SKM-1 treated with dmso at 0.1 percent for 144 hours (cell line): ENCODE results near the gene STAMBP.
"Not testable (repeated sequence)": the region's sequence is repeated elsewhere in the genome, so short reads cannot be mapped to it uniquely, and the experiment has no call there.

ENCODE experiments used
- DNase-seq: peaks from one replicate; lab custom pipeline; 2025; ENCODE audit not compliant: unreplicated experiment; lab: John Stamatoyannopoulos, UW

Gene STAMBP

GRCh38 chr2:73885406-73885805, 56.6 kb downstream of the STAMBP start:
- DNase-seq = no peak

GRCh38 chr2:73886357-73886756, 57.6 kb downstream of the STAMBP start:
- no peak for DNase-seq

GRCh38 chr2:73887596-73888353, 59.0 kb downstream of the STAMBP start:
- DNase-seq = not testable (repeated sequence)

- no peak for DNase-seq
Observed at GRCh38 chr2:73888388-73888787, 59.6 kb downstream of the STAMBP start.

GRCh38 chr2:73889206-73889605, 60.4 kb downstream of the STAMBP start:
- no peak for DNase-seq

GRCh38 chr2:73890301-73891092, 61.7 kb downstream of the STAMBP start:
- DNase-seq = no peak

- no peak for DNase-seq
Observed at GRCh38 chr2:73891276-73891901, 62.6 kb downstream of the STAMBP start.

GRCh38 chr2:73892631-73893329, 64.0 kb downstream of the STAMBP start, which contains the start of gene ACTG2:
TSS of gene ACTG2 (plus strand) at chr2:73893008. CDS start at chr2:73901312, 8,304 bp downstream.
- DNase-seq = no peak

GRCh38 chr2:73893764-73894474, 65.2 kb downstream of the STAMBP start:
- no peak for DNase-seq

- DNase-seq = no peak
Observed at GRCh38 chr2:73894475-73894850, 65.7 kb downstream of the STAMBP start.

- DNase-seq = no peak
Observed at GRCh38 chr2:73894877-73895276, 66.1 kb downstream of the STAMBP start.

- no peak for DNase-seq
Observed at GRCh38 chr2:73895473-73895872, 66.7 kb downstream of the STAMBP start.

GRCh38 chr2:73896362-73897239, 67.8 kb downstream of the STAMBP start:
- no peak for DNase-seq

- no peak for DNase-seq
Observed at GRCh38 chr2:73897240-73897583, 68.5 kb downstream of the STAMBP start.

- DNase-seq = no peak
Observed at GRCh38 chr2:73897934-73898333, 69.2 kb downstream of the STAMBP start.

GRCh38 chr2:73899801-73900336, 71.1 kb downstream of the STAMBP start:
- no peak for DNase-seq

- no peak for DNase-seq
Observed at GRCh38 chr2:73901143-73901542, 72.4 kb downstream of the STAMBP start.

GRCh38 chr2:73902284-73902683, 73.5 kb downstream of the STAMBP start:
- DNase-seq = no peak

- DNase-seq = no peak
Observed at GRCh38 chr2:73903313-73903712, 74.6 kb downstream of the STAMBP start.
